Inflammatory macrophage treated with lipopolysaccharide for 4 hours (primary cell): ENCODE measurements around the gene CADM1.

Experiments
- DNase-seq: peaks from one replicate; pipeline ENCODE4 v3.0.0-alpha.2; 2020

The CADM1 gene

DNA sequence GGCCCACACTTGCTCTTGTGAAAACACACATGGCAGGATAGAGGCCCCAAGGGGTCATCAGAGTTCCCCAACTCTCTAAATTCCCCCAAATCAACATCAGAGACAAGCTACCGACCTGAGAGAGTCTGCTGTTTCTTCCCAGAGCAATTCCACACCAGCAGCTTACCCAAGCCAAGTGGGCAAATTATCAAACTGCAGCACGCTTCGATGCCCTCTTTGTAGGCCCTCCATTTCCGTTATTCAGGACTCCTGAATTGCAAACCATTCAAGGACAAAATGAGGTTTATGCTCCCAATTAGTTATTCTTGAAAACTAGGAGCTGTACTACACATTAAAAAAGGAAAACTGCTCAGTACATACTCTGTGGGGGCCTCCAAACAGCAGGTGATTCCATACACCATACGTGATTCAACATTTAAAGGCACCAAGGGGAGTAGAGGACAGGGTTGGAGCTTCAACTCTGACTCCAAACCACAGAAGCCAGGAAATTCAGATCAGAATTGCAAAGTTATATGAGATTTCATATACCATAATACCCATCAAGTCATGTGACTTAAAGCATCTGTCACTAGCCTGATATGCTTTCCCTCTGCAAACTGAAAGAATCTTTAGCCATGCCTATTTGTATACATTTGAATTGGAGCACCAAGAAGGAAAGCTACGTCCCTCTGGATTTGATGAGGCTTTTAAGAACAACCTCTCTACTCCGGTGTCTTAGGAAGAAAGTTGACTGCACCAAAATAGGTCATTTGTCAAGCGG lies 234.8 kb downstream of the CADM1 start:
- DNase-seq = no peak

DNA sequence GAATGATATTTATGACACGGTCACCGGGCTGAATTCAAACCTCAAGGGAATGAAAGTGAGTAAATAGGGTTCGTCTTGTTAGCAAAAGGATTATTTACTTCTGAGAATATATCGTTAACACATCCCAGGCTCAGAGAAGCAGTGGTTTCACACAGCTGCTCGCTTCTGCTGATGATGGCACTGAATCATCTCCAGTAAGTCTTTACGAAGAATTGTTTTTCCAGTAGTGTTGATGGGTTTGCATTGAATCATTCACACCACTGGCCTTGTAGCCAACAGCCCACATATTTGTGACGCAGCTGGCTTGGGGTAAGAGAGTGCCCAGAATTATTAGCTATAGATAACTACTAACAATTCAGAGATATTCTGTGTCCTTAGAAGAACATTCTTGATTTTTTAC lies 236.3 kb downstream of the CADM1 start:
- DNase-seq = no peak

DNA sequence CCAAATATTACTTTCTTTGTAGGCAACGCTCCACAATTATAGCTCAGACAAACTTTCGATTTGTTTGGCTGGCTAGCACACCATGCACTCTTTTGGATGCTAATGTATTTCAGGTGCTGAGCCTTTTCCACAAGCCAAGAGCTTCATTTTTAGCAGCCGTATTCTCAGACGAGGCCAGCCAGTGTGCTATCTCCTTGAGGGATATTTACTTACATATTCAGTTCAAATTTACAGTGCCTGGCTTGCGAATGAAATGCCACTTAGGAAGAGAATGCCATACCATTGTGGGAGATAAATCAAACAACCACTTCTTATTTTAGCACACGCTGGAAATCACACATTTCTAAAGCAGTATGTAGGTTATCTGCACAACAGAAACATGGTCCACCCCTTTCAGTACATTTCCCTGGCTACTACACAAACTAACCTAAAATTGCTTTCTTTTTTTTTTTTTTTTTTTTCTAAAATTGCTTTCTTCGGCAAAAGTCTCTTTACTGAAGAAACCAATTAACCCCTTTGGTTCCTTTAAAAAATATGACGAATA lies 236.9 kb downstream of the CADM1 start:
- DNase-seq = no peak

DNA sequence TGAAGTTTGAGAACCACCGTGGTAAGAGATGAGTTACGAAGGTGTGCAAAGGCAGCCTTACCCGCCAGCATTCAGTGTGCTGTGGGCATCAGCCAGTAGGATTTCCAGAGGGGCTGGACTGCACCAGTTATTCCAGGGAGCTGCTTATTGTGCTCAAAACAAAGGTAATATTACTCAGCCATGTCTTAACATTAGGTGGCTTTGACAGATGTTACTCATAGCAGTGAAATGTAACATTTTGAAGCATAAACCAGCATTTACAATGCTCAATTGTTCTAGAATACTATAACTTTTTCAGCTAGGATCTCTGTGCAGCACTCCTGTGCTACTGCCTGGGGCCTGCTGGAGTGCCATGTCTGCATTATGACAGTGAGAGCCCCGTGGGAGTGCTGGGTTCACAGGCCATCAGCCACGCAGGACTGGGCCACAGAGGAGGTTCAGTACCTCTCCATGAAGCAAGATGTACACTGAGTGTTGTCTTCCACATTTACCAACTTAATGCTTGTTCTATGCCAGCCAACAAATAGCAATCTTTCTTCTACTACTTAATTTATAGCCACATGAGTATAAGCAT lies 238.1 kb downstream of the CADM1 start:
- no peak for DNase-seq

DNA sequence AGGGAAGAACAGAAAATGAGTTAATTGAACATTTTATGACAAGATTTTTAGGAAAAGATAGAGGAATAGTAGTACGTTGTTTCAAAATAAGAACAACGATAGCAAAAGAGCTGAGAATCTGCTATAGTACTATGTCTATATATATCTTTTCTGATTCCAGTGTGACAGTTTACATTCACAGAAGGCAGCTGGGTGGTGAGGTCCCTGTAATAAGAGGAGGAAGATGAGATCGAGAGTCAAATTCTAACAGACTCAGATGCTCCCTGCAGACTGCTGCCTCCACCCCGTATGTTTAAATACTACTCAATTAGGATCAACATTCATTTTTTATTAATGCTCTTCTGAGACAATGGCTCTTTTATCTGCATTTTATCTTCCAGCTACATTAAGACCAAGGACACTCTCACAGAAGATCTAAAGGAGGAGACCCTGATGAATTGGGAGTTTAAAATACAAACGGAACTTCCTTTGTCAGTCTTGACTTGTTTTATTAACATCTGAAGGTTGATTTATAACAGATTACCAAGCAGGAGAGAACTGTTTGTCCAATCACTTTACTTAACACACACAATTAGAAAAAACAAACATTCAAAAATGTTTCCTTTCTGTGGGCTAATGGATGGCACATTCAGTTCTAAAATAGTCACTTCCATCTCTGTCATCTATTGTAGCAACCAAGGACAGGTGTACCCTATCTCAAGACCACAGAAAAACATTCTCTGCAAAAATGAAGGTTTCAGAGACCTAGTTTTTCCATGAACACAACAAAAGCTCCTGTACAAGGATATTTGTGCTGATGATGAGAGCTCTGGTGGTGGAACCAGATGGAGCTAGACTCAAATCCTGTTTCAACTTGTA lies 240.2 kb downstream of the CADM1 start:
- DNase-seq = no peak

DNA sequence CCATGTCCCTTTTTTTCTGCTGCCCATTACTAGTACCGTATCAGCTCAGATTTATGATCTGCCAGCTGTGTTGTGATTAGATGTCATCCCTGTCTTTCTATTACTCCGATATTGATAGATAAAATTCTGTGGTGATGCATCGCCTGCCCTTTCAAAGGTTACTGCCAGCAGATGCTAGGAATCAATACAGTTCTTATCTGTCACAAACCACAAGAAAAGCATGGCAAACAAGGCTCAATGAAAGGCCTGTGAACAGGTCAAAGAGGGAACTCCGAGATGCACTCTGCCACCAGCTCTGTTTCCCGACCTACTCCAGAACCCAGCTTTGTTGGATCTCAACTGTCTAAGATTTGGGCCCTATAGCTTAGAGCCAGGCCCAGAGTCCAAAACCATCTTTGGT lies 246.0 kb downstream of the CADM1 start:
- DNase-seq = no peak

DNA sequence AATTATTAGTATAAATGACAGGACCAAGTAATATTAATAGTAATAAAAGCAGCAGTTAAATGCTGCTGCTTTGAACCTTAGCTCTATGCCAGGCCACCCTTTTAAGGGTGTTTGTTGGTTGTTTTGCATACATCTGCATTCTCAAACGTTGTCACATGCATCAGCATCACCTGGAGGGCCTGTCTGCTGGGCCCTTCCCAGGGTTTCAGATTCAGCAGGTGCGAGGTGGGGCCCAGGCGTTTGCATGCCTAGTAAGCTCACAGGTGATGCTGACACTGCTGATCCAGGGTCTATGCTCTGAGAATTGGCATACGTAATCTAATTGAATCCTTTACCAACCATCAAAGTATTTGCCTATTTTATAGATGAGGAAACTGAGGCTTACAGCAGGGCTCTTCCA lies 246.5 kb downstream of the CADM1 start:
- DNase-seq = no peak

DNA sequence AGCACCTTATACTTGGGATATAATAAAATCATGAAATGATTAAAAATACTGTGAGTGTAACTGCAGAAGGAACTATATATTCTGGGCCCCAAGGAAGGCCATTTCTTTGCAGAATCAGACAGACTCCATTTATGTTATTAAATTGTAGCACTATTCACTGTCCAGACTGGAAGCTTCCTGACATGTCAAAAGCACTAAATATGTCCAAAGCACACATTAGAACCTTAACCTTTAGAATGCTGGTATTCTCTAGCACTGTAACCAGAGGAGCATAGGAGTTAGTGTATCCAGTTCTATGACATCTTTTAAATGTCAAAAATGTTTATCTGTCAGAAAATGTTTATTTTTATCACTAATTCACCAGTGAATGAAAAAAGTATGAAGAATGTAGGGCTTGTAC lies 246.9 kb downstream of the CADM1 start:
- DNase-seq = no peak

DNA sequence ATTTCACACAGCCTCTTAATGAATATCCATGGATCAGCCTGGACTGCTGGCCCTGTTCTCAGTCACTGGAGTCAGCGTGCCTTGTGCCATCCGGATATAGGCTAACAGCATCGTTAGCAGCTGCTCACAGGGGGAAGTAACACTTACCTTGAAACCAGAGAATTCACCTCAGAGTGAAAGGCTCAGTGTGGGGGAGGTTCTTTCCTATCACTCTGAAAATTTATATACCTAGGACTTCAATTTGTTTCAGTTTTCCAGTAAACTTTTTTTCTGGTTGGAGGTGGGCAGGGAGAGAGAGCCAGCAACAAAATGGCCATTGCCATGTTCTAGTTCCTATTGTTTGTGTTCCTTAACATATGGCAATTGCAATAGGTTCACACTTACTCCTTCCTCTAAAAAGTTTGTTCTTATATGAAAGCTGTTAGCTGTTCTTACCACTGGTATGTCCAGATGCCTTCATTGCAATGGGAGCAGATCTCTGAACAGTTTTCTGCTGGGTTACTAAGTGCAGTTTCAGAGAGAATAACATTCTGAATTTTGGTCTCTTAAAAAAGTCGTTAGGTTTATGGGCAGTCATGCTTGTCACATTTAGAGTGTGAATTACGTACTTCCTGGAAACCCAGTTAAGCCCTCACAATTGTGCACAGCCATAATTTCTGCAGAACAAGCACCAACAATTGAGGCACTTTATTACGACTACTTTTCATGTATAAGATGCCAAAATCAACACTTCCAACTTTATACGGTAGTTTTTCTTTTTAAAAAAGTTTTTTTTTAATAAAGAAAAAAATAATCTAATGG lies 247.6 kb downstream of the CADM1 start:
- DNase-seq = no peak

DNA sequence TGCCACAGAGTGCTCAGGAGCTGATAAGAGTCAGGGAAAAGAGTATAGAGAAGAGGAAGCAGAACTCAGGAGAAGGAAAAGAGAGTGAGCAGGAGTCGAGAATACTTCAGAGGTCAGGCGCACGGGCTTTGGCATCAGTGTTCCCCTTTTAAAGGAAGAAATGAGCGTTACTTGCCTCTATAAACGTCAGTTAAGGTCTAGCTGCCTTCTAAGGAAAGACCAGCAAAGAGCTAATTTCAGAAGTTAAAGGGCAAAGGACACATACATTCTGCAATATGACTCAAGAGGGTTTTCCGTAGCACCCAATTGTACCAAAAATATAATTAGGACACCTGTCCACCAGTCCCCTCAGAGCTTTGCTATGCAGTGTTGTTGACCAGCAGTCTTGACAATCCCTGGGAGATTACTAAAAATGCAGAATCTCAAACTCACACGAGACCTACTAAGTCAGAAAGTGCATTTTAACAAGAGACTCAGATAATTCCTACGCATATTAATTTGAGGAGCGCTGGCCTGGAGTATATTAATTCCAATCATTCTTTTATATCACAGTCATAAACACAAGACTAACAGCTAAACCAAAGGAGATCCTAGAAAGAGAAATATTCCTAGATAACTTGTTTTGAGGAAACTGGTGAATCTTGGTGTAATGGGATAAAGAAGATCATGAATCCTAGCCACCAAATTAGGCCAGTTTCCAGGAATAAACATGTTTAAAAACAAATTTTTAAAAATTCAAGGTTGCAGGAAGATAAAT lies 249.0 kb downstream of the CADM1 start:
- no peak for DNase-seq

DNA sequence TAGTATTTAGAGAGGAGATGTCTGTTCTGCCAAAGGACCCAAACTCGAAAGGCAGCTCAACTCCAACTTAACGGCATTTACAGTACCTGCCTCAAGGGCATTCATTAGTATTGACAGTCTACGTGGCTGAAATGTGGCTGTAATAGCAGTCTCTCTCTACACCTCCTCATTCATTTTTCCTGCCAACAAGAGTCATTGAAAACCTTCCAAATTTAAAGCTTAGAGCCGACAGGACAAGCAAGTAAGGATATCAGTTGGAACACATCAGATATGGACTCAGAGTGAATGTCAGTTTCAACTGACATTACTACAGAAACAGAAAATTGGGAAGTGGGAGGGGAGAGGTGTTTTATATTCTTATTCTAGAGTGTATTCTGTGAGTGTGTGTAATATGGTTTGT lies 253.1 kb downstream of the CADM1 start:
- no peak for DNase-seq

DNA sequence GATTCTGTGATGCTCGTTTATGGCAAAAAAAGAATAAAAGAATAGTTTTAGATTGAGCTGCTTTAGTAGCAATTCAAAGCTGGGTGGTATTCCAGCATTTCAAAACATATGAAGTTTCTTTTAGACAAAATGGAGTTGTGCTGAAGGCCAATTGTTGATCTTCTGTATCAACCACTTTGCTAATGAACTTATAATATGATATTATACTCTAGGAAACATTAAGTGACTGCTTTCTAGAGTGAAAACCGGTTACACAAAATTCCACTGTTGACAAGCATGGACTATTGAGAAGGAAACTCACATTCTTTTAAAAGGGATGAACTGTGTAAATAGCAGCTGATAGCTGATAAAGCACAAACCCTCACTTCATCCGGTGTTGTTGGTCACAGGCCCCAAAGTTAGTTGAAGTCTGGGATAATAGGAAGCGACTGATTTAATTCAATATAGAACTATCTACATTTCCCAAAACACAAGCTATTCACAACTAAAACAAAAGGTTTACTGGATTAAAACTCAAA lies 255.1 kb downstream of the CADM1 start:
- DNase-seq = no peak

DNA sequence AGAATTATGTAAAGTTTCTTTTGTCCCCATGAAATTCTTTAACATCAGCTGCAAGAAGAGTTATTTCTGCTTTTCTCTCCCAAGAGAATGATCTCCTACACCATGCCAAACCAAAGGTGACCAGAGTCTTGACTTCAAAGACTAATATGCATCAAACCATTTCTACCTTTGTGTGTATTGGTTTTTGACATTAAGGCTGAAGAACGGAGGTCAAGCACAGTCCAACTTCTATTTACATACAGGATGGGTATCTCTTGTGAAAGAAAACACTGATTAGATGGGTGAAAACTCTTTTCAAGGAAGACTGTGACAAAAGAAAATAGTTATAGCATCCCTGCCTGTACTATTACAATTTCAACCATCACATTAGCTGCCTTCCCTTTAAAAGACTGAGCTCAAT lies 256.3 kb downstream of the CADM1 start:
- no peak for DNase-seq

DNA sequence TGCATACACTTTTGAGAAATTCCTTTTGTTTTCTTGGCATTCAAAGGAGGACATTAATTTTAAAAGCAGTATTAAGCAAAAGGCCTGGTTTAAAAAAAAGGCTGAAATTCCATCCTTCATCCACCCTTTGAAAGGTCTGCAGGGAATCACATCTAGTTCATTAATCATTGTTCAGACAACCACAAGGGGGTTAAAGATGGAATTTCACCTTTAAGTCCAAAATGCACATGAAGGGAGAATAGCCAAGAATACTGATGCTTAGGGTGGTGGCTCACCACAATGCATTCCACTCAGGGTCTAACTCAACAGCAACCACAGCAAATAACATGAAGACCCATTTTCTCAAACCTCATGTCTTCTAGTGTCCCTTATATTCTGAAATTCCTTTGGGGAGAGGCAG lies 256.9 kb downstream of the CADM1 start:
- no peak for DNase-seq

DNA sequence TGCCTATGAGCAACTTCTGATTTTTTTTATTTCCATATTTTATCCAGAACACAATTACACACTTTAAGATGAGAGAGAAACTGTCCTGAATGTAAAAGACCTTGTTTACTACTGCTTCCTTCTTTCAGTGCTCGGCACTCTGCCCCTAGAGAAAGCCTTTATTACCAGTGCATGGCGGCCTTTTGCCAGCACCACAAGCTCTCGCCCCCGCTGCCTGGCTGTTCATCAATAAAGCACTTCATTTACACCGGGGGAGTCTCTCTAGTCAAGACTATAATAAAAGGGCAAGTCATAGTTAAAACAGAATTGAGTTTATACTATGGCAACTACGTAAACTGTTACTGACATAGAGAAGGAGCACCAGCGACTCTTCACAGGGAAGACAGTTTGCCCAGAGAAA lies 259.5 kb downstream of the CADM1 start:
- no peak for DNase-seq

DNA sequence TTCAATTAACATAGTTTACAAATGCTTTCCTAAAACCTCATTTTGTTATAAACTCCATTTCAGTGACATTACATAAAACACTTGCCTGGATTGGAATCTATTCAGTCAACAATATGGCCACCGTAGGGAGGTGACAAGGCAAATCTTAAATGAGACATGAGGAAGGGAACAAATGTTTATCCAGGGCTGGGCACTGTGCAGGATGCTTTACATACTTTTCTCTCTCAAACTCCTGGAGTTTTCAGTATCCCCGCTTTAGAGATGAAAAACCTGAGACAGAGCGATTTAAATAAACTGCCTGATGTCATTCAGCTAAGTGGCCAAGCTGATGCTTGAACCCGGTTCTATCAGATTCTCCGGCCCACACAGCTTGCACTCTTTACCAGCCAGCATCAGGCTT lies 259.9 kb downstream of the CADM1 start:
- no peak for DNase-seq

DNA sequence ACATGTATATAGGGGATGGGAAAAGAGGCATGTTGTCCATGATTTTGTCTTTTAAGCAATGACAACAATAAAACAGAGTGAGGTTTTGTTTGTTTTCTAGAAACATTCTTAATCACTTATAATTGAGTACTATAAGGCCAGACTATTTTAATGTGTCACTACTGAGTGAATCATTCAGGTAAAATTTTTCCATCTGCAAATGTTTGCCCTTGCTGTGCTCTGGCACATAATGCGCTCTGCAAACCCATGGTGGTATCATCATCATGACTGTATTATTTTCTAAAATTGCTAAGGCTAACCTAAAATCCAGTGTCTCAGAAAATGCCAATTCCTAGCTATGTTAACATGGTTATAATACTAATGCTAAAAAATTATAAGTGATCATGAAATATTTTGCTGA lies 261.2 kb downstream of the CADM1 start:
- no peak for DNase-seq

DNA sequence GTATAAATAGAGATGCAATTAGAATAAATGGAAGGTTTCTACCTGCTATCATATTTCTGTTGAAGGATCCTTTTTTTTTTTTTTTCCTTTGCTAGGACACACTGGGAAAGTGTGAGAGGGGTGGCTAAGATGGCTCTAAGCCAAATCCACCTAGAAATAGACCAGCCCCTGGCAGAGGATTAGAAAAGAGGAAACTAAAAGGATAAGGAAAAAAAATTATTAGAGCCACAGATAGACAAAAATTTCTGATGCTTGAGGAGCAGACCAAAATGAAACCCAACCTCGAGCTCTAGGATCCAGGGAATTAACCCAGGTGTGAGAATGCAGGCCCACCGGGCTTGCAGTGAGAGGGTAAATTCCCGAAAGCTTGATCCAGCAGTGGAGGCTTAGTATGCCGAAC lies 262.3 kb downstream of the CADM1 start:
- DNase-seq = no peak

DNA sequence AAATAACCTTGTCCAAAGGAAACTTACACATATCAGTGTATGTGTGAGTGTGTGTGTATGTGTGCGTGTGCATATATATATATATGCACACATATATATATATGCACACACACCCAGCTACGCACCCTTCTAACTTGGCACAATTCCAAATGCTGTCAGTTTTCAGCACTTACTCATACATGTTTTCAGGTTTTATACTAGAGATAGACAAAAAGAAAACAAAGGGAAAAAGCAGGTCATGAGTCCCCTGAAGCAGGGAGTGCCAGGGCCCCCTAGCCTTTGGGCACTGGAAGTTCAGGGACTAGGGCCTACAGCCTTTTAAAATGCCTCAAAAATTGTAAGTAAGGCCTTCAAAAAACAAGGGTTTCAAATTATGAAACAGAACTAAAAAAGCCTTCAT lies 265.4 kb downstream of the CADM1 start:
- DNase-seq = no peak

DNA sequence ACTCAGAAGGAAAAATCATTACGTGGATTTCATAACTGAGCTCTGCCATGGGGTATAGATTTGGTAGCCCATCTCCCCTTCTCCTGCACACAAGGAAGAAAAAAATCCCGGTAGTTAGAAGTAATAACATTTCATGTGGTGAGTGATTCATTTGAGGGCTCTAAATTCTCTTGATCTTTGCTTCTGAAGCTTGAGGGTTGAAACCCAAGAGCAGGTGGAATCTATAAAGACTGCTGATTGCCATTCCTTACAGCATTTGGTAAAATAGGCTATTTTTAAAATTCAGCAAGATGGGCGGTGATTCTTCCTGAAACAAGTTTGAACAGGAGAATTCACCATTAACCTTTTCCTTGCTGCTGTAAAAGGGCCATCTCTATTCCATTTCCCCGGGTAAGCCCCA lies 266.1 kb downstream of the CADM1 start:
- no peak for DNase-seq

DNA sequence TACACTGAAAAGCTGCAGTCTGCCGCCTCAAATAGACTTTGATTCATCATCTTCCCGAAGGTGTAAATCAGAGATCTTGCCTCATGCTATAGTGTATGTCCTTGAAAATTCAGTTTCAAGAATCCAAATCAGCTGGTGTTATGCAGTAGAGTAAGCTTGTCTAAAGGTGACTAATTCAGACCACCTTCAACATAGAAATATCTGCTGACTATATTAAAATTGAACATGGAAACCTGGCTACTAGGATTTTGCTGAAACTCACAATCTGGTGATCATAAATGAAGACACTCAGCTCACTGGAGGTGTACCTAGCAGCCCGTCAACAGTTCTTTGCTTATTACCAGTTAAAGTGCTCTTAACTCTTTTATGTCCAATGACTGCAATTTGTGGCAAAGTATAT lies 266.6 kb downstream of the CADM1 start:
- no peak for DNase-seq

DNA sequence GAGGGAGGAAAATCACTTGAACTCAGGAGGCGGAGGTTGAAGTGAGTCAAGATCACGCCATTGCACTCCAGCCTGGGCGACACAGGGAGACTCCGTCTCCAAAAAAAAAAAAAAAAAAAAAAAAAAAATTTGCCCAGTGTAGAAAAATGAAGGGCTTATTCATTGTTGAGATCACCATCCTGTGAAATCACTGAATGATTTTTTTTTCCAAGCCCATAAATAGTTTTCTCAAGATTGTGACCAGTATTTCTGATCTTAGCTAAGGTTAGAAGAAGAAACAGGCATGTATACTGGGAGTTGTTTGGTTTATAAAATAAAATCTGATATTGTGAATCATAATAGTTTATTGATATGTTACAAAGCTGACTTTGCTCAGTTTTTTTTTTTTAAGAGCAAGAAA lies 269.4 kb downstream of the CADM1 start:
- DNase-seq = no peak
